ENCODE data around the gene CDC5L.

The CDC5L gene

DNA sequence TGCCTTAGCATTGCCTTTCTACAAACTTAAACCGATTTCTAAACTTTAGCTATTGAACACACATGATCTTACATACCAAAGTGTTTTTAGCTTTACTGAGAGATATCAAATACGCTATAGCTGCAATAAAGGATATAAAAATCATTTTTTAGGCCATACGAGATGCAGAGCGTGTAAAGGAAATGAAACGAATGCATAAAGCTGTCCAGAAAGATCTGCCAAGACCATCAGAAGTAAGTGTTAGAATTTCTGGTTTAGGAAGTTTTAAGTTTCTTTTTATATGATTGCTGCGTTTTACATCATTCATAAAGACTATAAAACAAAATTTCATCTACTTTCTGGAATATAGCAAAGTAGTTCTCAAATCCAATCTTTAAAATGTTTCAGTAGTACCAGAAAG is 38.4 kb downstream of the CDC5L start:
- FAIRE-seq = no peak
- DNase-seq (ENCODE audit: insufficient read length, low spot score) = no peak
- TF ChIP-seq TAF1 (IDR thresholded peaks at IDR 0.05; ENCODE audit: low read depth, low read length) = no peak
- TF ChIP-seq POLR2A (IDR thresholded peaks at IDR 0.05; ENCODE audit: low read depth, low read length) = no peak
- TF ChIP-seq POLR2AphosphoS5 (IDR thresholded peaks at IDR 0.05; ENCODE audit: low read depth, low read length) = no peak
- TF ChIP-seq PAX5 (IDR thresholded peaks at IDR 0.05; ENCODE audit: insufficient read depth, low read length, severe bottlenecking) = no peak
- no peak for TF ChIP-seq POU2F2 (IDR thresholded peaks at IDR 0.05; ENCODE audit: low read depth, low read length)
- no peak for TF ChIP-seq SPI1 (IDR thresholded peaks at IDR 0.05; ENCODE audit: low read depth, low read length)

DNA sequence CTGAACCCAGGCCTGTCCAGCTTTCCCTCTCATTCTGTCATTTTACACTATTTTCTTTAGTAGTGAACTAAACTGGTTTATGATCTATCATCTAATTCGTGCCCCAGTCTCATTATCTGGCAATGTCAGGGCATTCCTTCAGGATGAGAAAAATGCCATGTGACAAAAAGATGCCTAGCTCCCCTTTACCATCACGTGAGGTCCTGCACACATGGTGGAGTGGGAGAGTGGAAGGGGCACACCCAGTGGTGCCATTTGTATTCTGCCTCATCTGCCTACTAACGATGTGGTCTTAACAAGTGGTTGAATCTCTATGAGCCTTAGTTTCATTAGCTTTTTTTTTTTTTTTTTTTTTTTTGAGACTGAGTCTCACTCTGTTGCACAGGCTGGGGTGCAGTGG is 41.2 kb downstream of the CDC5L start:
- no peak for FAIRE-seq
- no peak for TF ChIP-seq POU2F2 (IDR thresholded peaks at IDR 0.05; ENCODE audit: low read depth, low read length)
- no peak for TF ChIP-seq POLR2A (IDR thresholded peaks at IDR 0.05; ENCODE audit: low read depth, low read length)
- TF ChIP-seq POLR2AphosphoS5 (IDR thresholded peaks at IDR 0.05; ENCODE audit: low read depth, low read length) = no peak
- no peak for TF ChIP-seq TAF1 (IDR thresholded peaks at IDR 0.05; ENCODE audit: low read depth, low read length)
- no peak for TF ChIP-seq PAX5 (IDR thresholded peaks at IDR 0.05; ENCODE audit: insufficient read depth, low read length, severe bottlenecking)
- TF ChIP-seq SPI1 (IDR thresholded peaks at IDR 0.05; ENCODE audit: low read depth, low read length) = no peak

DNA sequence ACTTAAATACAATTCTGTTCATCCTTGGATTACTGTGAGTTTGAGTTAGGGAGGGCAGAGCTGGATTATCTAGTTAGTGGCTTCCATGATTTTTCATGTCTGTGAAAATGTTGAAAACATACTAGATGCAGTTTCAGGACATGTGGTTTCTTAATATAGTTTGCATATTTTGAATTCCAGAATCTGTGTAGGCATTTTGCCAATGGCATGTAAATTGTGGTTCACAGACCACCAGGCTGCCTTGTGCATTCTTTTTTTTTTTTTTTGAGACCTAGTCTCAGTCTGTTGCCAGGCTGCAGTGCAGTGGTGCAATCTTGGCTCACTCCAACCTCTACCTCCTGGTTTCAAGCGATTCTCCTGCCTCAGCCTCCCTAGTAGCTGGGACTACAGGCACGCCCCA is 42.8 kb downstream of the CDC5L start:
- DNase-seq (ENCODE audit: insufficient read length, low spot score) = no peak
- no peak for FAIRE-seq
- TF ChIP-seq PAX5 (IDR thresholded peaks at IDR 0.05; ENCODE audit: insufficient read depth, low read length, severe bottlenecking) (no peak), POLR2A (IDR thresholded peaks at IDR 0.05; ENCODE audit: low read depth, low read length) (no peak), POLR2AphosphoS5 (IDR thresholded peaks at IDR 0.05; ENCODE audit: low read depth, low read length) (no peak), TAF1 (IDR thresholded peaks at IDR 0.05; ENCODE audit: low read depth, low read length) (no peak), SPI1 (IDR thresholded peaks at IDR 0.05; ENCODE audit: low read depth, low read length) (no peak), POU2F2 (IDR thresholded peaks at IDR 0.05; ENCODE audit: low read depth, low read length) (no peak)

More for the DNA sequence above, 41.2 kb downstream of the CDC5L start:
- DNase-seq (ENCODE audit: insufficient read length, low spot score) = no peak

DNA sequence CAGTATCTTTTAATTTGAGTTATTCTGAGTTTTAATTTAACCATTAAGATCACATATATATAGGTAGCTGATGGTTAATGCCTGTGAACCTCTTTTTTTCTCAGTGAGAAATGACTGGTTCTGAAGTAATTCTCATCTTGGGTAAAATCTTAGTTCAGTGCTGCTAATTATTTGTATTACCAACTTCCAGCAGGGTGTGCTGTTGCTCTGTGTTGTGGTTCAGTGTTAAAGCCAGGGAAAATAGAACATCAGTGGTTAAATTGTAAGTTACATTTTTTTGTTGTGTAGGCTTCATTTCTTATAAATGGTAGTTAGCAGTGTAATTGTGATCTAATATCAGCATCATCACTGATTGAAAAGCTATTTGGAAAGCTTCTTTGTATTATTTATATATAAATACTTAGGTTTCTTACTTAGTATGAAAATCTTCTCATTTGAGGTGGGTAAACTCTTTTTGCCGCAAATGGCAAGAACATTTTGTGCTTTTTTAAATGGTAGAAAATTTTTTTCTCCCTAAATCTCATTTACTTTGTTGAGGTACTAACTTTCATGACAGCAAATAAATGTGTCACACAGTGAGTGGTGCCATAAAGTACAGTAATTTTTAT is 43.7 kb downstream of the CDC5L start:
- no peak for FAIRE-seq
- DNase-seq (ENCODE audit: insufficient read length, low spot score) = no peak
- no peak for TF ChIP-seq POU2F2 (IDR thresholded peaks at IDR 0.05; ENCODE audit: low read depth, low read length)
- TF ChIP-seq POLR2AphosphoS5 (IDR thresholded peaks at IDR 0.05; ENCODE audit: low read depth, low read length) = no peak
- TF ChIP-seq POLR2A (IDR thresholded peaks at IDR 0.05; ENCODE audit: low read depth, low read length) = no peak
- TF ChIP-seq PAX5 (IDR thresholded peaks at IDR 0.05; ENCODE audit: insufficient read depth, low read length, severe bottlenecking) = no peak
- no peak for TF ChIP-seq TAF1 (IDR thresholded peaks at IDR 0.05; ENCODE audit: low read depth, low read length)
- TF ChIP-seq SPI1 (IDR thresholded peaks at IDR 0.05; ENCODE audit: low read depth, low read length) = no peak

DNA sequence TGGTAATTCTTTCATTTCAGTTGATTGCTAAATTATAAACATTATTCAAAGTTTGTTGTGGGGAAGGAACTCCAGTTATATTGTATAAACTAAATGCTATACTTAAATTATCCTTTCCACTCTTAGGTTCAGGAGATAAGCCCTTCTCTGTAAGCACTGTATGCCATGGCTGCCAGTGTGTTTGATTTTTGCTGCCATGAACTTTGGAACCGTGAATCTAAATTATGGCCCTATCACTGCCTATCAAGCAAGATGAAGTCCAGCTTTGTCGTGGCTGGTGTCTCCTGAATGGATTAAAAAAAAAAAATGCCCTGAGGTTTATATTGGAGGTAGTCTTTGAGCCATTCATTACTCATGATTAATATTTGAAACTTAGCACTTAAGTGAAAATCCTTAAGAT is 44.7 kb downstream of the CDC5L start:
- DNase-seq (ENCODE audit: insufficient read length, low spot score) (no peak), FAIRE-seq (no peak)
- TF ChIP-seq POLR2A (IDR thresholded peaks at IDR 0.05; ENCODE audit: low read depth, low read length) = no peak

DNA sequence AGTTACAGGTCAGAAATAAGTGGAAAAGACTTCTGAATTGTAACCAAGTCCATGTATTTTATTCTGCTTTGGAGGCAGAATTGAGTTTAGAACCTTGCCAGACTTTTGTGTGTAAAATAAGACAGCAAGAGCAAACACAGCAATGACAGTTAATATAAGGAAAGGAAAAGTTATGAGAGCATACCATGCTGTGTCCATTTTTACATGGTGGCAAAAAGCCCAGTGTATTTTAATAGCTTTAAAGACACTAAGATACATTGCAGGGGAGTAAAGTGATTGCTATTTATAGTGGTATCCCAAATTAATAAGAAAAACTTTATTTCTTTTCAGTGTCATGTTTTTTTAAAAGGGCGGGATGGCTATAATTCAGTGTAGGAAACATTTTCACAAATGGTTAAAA is 45.2 kb downstream of the CDC5L start:
- DNase-seq (ENCODE audit: insufficient read length, low spot score) (no peak), FAIRE-seq (no peak)
- TF ChIP-seq POLR2AphosphoS5 (IDR thresholded peaks at IDR 0.05; ENCODE audit: low read depth, low read length) (no peak), POLR2A (IDR thresholded peaks at IDR 0.05; ENCODE audit: low read depth, low read length) (no peak), POU2F2 (IDR thresholded peaks at IDR 0.05; ENCODE audit: low read depth, low read length) (no peak), PAX5 (IDR thresholded peaks at IDR 0.05; ENCODE audit: insufficient read depth, low read length, severe bottlenecking) (no peak), SPI1 (IDR thresholded peaks at IDR 0.05; ENCODE audit: low read depth, low read length) (no peak), TAF1 (IDR thresholded peaks at IDR 0.05; ENCODE audit: low read depth, low read length) (no peak)

DNA sequence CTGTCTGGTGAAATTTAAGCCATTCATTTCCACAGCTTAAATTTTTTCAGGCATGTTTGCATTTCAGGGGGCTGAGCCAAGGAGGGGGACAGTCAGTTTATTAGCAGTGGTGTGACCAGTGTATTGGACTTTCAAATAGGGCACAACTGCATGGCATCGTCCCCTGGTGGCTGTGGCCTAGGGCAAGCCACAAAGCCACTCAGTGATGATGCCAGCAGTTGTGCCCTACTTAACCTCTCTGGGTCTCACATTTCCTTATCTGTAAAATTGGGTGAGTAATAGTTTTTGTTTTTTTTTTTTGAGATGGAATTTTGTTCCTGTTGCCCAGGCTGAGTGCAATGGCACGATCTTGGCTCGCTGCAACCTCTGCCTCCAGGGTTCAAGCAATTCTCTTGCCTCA is 48.0 kb downstream of the CDC5L start:
- no peak for FAIRE-seq
- no peak for TF ChIP-seq SPI1 (IDR thresholded peaks at IDR 0.05; ENCODE audit: low read depth, low read length)
- TF ChIP-seq TAF1 (IDR thresholded peaks at IDR 0.05; ENCODE audit: low read depth, low read length) = no peak
- TF ChIP-seq PAX5 (IDR thresholded peaks at IDR 0.05; ENCODE audit: insufficient read depth, low read length, severe bottlenecking) = no peak
- no peak for TF ChIP-seq POLR2AphosphoS5 (IDR thresholded peaks at IDR 0.05; ENCODE audit: low read depth, low read length)
- TF ChIP-seq POU2F2 (IDR thresholded peaks at IDR 0.05; ENCODE audit: low read depth, low read length) = no peak
- no peak for TF ChIP-seq POLR2A (IDR thresholded peaks at IDR 0.05; ENCODE audit: low read depth, low read length)
- no peak for DNase-seq (ENCODE audit: insufficient read length, low spot score)

DNA sequence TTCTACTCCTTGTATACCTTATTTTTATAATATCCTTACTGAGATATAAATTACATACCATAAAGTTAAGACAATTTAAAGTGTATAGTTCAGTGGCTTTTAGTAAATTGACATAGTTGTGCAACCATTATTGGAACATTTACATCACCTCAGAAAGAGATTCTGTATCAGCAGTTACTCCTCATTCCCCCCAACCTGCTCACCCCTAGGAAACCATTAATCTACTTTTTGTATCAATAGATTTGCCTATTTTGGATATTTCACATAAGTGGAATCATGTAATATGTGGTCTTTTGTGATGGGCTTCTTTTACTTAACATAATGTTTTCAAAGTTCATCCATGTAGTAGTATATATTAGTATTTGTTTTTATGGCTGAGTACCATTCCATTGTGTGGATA is 51.3 kb downstream of the CDC5L start:
- FAIRE-seq (no peak), DNase-seq (ENCODE audit: insufficient read length, low spot score) (no peak)
- TF ChIP-seq POLR2A (IDR thresholded peaks at IDR 0.05; ENCODE audit: low read depth, low read length) = no peak
- TF ChIP-seq TAF1 (IDR thresholded peaks at IDR 0.05; ENCODE audit: low read depth, low read length) = no peak
- no peak for TF ChIP-seq SPI1 (IDR thresholded peaks at IDR 0.05; ENCODE audit: low read depth, low read length)
- no peak for TF ChIP-seq POU2F2 (IDR thresholded peaks at IDR 0.05; ENCODE audit: low read depth, low read length)
- TF ChIP-seq POLR2AphosphoS5 (IDR thresholded peaks at IDR 0.05; ENCODE audit: low read depth, low read length) = no peak
- TF ChIP-seq PAX5 (IDR thresholded peaks at IDR 0.05; ENCODE audit: insufficient read depth, low read length, severe bottlenecking) = no peak

DNA sequence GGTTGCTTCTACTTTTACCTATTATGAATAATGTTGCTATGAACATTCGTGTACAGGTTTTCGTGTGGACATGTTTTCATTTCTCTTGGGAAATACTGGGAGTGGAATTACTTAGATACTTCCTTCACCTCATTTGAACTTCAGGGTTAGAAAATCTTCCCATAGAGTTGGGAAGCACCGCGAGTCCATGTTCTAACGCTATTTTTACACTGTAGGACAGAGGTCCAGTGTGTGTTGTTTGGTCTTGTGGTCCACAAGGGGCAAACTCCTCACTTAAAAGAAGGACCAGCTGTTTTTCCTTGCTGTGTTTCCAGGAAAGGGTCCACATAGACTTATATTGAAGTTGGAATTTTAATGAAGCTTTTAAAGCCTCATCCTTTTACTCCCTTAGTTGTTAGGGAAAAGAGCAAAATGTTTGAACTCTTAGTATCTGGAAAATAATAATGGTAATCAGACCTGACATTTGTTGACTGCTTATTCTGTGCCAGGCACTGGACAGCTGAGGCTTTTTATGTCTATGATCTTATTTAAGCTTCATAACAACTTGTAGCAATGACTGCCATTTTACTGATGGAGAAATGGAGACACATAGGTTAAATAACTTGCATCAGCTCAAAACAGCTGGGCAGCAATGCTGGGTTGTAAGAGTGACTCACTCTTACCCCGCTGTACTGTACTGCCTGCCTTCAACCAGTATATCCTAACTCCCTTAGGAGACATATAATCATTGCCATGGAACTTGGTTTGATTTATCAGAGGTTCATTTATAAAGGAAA is 52.0 kb downstream of the CDC5L start:
- TF ChIP-seq POLR2AphosphoS5 (IDR thresholded peaks at IDR 0.05; ENCODE audit: low read depth, low read length) (no peak), POU2F2 (IDR thresholded peaks at IDR 0.05; ENCODE audit: low read depth, low read length) (no peak), POLR2A (IDR thresholded peaks at IDR 0.05; ENCODE audit: low read depth, low read length) (no peak), TAF1 (IDR thresholded peaks at IDR 0.05; ENCODE audit: low read depth, low read length) (no peak), PAX5 (IDR thresholded peaks at IDR 0.05; ENCODE audit: insufficient read depth, low read length, severe bottlenecking) (no peak), SPI1 (IDR thresholded peaks at IDR 0.05; ENCODE audit: low read depth, low read length) (no peak)
- FAIRE-seq = no peak
- DNase-seq (ENCODE audit: insufficient read length, low spot score) = no peak
